GM15510 (cell line): ENCODE data around the gene CALHM4.

Source experiments
- POLR2A ChIP-seq: IDR thresholded peaks from 3 replicates; pipeline ENCODE4 v1.6.1; 2011; ENCODE audit warnings: borderline replicate concordance; ENCODE audit not compliant: insufficient read length; ENCODE audit errors: extremely low read depth

Gene CALHM4

DNA sequence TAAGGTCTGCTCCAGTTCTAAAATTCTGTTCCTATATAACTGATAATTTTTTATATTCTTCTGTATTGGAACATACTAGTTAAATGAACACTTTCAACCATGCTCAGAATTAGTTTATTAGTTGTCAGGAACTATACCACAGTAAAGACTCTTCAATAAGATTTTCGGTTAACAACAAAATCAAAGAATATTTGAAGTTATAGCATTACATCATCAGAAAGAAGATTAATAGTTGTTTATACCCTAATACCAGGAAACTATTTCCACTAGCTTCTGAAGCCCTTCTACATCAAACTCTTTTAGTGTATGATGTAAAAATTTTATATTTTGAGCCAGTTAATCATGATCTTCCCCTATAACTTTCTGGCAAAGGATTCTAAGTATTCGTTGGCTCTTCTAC lies 6.6 kb downstream of the CALHM4 start:
- no peak for TF ChIP-seq POLR2A

DNA sequence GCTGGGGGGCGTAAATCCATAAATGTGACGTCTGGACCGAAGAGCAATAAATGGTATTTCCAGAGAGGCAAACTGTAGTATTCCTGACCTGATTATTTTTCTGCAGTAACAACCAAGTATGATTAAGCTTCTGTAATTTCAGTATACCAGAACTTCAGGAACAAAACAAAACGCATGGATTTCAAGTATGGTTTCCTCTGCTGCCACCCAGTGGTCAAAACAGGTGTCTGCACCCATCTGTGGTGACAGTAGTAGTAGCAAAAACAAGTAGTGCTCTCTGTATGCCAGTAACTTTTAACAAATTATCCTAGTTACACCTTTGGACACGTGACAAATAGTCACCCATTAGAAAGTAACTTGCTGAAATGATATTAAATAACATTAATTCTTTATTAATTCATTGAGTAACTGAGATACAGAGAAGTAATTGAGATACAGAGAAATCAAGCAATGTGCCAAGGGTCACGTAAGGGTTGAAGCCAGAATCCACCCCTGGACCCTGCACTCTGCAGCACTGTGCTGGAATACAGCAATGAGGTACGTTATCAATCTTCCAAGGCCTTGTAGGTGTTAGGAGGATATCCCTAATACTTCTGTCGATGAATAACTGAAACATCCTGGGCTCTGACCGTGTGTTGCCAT lies 7.9 kb downstream of the CALHM4 start:
- TF ChIP-seq POLR2A, result no peak

DNA sequence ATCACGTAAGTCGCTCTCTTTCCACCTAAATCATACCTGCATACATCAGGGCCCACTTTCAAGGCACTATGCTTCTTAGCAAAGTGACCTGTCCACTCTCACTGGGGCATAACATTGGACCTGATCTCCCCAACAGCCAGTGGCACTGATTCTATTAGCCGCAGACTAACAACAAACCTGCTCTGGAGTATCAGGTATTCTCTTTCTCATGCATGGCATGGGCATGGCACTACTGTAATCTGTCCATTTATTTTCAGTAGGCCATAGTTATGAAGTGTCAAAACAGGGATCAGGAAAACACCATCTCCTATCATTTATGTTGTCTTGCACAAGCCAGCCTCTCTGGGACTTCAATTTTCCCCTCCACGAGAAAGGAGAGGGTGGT lies 8.5 kb downstream of the CALHM4 start:
- TF ChIP-seq POLR2A, result no peak

DNA sequence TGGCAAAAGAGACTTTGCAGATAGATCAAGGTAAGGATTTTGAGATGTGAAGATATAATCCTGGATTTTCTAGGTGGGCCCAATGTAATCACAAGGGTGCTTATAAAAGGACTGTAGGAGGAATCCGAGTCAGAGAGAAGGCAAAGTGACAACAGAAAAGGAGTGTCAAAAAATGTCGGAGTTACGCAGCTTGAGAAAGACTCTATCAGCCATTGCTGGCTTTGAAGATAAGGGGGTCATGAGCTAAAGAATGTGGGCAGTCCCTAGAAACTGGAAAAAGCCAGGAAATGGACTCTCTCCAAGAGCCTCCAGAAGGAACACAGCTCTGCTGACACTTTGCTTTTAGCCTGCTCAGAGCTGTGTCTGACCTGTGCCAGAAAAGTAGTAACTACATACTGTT lies 9.1 kb downstream of the CALHM4 start:
- TF ChIP-seq POLR2A, result no peak

DNA sequence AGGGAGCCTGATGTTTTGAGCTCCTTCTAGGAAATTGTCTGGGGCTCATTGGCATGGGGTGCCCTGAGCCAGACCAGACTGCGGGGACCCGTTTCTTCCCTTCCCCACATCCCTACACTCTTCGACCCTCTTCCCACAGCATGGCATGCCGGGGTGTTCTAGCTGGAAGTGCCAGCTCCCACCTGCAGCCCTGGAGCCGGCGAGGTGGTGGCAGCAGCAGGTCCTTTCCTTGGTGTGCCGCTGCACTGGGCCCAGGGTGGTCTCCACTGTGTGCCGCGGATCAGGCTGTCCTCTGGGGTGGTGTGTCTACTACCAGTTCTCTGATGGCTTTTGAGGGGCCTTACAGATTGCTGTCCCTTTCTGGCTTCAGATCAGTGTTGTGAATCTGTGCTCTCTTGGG lies 10.3 kb downstream of the CALHM4 start:
- TF ChIP-seq POLR2A, result no peak

DNA sequence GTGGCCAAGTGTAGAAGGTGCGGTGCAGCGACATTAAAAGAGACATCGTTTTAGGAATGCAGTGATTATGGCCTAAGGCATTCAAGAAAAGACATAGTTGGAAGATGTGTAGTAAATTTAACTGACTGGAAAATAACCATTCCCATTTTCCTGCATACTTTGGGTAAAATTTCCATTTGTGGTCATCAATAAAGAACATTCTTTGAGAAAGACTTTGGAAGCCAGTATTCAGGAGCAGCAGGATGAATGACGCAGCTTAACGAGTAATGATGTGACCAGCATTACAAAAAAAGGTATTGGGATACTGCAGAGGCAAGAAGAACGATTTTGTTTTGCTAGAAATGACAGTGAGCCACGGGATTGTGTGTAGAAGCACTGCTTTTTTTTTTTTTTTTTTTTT lies 10.8 kb downstream of the CALHM4 start:
- no peak for TF ChIP-seq POLR2A

DNA sequence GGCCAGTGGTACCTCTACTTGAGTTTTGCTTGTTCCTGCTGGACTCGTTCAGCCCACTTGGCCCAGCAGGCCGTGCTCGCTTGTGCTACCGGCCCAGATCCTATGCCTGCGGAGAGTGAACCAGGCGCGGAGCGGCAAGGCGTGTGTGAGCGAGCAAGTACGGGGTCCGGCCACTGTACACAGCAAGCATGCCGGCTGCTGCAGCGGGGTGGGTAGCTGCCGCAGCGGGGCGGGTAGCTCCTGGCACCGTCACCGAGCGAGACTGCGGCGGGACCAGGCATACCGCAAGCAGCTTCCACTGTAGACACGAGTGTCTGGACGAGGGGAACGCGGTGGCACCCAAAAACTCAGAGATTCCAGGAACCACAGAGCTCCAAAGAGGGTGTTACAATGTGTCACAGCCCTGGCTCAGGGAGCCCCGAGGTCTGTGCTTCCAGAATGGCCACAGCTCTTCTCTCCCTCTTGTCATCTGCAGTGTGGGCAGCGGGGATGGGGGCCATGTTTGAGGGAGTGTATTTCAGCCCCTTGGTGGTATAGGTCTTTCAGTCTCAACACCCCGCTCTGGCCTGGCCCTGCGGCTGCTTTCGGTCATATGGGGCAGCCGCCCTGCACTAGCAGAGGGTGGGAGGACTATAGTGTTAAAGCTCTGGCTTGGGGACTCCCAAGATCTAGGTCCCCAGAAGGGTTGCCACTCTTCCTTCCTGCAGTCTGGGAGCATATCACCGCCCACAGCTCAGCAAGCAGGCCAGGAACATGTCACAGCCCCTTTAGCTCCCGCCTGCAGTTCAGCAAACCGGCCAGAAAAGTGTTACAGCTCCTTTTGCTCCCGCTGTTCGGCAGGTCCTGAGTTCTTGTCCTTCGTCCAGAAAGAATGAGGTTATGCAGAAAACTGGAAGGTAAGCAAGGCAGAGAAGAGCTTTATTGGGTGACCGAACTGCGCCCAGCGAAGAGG lies 11.6 kb downstream of the CALHM4 start:
- no peak for TF ChIP-seq POLR2A

DNA sequence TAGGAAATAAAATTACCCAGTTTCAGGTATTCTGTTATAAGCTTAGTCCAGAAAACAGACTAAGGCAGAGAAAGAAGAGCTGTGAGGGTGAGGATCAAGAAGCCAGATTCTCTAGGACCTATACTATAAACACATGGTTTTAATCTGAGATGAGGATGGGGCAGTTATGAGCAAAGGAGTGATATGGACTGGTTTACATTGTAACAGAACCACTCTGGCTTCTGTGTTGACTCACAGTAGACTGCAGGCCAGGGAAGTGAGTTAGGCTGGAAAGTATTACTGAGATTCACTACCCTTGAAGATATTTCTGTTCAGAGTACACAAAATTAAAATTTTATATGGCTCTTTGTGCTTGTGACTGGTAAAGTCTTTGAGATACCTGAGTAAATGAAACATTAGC lies 14.6 kb downstream of the CALHM4 start:
- no peak for TF ChIP-seq POLR2A

DNA sequence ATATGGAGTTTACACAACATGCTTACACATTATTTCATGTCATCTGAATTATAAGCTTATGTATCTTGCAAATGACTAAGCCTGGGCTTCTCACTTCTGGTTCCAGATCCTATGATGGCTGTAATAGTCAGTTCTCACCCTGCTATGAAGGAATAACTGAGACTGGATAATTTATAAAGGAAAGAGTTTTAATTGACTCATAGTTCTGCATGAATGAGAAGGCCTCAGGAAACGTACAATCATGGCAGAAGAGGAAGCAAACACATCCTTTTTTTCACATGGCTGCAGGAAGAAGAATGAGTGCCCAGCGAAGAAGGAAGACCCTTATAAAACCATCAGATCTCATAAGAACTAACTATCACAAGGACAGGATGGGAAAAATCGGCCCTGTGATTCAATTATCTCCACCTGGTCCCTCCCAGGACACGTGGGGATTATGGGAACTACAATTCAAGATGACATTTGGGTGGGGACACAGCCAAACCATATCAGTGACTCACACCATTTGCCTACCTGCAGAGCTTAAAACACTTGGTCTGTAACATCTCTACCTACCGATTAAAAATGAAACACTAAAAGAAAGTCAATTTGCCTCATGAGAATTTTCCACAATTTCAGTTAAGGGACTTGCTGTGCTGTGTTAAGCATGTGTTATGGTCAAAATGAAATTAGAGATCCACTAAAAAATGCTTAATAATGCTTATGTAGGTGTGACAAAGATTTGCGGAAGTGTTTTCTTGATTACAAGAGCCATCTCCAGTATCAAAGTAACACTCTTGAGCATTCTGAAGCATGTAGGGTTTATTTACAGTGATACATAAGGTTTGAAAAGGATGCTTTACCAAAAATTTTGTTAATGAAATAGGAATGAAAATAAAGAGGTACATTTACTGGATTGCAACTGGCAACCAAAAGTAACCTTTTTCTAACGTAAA lies 15.5 kb downstream of the CALHM4 start:
- TF ChIP-seq POLR2A, result no peak

DNA sequence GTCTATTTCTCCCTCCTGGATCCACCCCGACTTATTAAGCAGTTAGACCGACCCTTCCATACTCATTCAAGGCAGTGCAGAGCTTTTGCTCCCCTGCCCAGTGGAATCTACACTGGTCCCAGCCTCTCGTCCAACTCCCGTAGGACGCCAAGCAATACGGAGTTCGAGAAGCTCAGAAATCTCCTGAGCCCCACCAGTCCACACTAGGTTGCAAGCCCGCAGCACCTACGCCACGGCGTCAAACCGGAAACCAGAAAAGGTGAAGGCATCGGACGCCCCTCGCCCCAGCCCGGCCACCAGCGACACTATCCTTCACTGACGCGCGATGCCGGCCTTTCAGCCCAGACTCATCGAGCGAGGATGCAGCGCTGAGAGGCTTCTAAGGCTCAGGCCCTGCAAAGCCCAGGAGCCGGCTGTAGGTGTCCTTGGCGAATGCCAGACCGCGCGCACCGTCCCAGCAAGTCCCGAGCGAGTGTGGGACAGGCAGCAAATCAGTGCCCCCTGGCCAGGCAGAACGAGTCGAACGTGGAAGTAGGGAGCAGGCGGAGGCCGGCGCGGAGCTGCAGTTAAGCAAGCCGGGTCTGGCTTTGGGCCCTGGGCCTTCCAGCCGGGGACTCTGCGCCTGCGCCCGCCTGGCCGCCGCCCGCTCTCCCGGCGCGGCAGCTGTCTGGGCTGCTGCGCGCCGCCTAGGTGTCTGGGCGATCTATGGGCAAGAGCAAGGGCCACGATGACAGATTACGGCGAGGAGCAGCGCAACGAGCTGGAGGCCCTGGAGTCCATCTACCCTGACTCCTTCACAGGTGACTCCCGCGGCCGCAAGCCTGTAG lies 17.5 kb downstream of the CALHM4 start, which contains the start of gene RWDD1:
RWDD1 (plus strand) TSS at position 649 of the 827 bp plus-strand sequence; CDS start at position 728, 79 bp downstream.
- peak; percentile 86 for TF ChIP-seq POLR2A

DNA sequence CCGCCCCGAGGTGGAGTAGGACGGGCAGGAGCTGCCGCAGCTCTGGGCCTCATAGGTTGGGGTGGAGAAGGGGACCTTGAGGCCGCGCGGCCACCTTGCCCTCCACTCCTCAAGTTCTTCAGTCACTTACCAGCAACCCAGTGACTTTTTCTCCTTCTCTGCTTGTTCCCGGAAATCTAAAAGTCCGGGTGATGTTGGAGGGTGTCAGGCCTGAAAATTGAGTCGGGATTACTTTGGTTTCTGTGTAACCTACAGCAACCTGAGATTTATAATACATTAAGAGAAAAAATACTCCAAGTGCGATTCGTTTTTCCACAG lies 18.1 kb downstream of the CALHM4 start:
- TF ChIP-seq POLR2A, result no peak

DNA sequence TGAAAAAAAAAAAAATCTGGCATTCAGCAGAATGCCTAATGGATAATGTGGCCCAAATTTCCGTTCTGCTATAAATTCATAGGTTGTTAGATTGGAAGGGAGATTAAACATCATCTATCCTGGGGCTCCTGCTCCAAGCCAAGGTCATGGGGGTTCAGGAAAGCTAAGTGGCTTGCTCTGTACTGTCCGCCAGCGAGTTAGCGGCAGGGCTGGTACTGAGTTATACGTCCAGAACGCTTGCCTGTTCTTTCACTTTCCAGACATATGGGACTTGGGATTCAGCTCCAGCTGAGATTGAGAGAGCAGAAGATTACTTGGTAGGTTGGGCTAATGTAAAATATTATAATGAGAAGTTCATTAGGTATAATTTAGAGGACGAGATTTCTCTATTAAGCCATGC lies 18.6 kb downstream of the CALHM4 start:
- no peak for TF ChIP-seq POLR2A

DNA sequence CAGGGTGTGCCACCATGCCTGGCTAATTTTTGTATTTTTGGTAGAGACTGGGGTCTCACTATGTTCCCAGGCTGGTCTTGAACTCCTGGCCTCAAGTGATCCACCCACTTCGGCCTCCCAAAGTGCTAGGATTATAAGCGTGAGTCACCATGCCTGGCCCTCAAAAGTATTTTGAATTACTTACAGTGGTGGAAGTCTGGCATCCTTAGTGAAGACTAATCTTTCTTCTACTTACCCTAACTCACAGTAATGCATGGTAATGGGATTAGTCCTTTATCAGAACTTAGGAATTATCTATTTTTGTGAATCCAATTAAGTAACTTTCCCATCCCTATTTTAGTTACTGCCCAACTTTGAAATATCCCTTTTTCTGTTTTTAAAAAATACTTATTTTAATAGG lies 21.7 kb downstream of the CALHM4 start:
- no peak for TF ChIP-seq POLR2A

DNA sequence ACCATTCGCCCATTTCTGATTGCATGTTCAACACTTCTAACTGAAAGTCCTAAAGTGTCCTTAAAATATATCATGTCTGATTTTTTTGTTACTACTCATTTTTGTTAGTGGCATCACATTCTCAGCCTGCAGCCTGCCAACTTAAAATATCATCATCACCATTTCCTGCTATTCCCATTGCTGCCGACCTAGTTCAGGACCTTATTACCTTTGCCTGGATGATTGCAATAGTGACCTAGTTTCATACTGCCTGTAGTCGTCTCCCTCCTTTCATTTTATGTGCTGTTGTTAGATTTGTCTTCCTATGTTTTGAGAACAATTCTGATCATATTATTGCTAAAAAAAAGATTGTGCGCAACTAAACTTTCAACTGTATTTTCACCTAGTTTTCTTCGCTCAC lies 23.9 kb downstream of the CALHM4 start:
- TF ChIP-seq POLR2A, result no peak

DNA sequence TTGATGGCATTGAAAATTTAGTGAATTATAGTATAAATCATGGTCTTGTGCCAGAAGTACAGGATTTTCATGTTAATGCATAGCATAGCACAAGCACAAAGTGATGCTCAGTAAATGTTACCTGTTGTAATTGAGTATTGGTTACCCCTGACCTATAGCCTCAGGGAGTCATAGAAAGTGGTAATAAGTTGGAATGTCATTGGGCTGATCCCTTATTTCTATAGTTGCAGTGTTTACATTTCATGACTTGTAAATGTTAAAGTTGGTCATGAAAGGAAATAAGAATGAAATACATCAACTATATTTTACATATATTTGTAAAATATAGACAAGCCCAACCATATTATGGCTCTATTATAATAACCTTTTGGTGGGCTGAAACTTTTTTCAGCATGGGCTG lies 24.8 kb downstream of the CALHM4 start:
- no peak for TF ChIP-seq POLR2A

DNA sequence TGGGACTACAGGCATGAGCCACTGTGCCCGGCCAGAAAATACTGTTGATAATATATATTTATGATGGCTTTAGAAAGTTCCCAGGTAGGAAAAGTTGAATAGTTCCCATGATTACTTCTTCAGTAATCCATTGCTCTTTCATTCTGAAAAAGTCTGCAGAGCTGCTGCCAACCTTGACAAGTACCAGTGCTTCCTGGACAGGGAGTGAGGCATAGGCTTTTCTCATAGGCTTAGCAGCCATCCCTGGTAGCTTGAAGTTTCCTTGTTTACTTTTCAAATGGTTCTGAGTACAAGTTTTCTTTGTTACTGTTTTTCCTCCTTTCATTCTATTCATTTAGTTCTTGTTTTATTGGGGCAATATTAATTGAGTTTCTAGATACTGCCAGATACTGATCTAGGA lies 25.6 kb downstream of the CALHM4 start:
- TF ChIP-seq POLR2A, result no peak
